Kidney epithelial cell (primary cell): ENCODE results near the gene INPP5J. TPM values are rescaled to one million over a fixed set of nuclear protein-coding genes. Genes with fewer than 3 reads are reported as not detected.

ENCODE experiments used
- DNase-seq: peaks from one replicate; pipeline ENCODE4 v3.0.0-alpha.2; 2010; ENCODE audit warnings: low read depth
- H3K27me3 ChIP-seq: 2 replicates; pipeline ENCODE4 v1.6.0; 2011; ENCODE audit warnings: low read length; ENCODE audit not compliant: control insufficient read depth, insufficient read depth
- H3K36me3 ChIP-seq: 2 replicates; pipeline ENCODE4 v1.5.1; 2011; ENCODE audit warnings: low read length; ENCODE audit not compliant: control insufficient read depth, insufficient read depth
- H3K4me3 ChIP-seq: 2 replicates; pipeline ENCODE4 v1.5.1; 2011; ENCODE audit warnings: low read depth, mild to moderate bottlenecking, control low read depth, low read length
- CTCF ChIP-seq: IDR thresholded peaks from 2 replicates; pipeline ENCODE4 v1.5.1; 2011; ENCODE audit warnings: mild to moderate bottlenecking, moderate library complexity, low read length, control low read depth, inconsistent platforms; ENCODE audit not compliant: insufficient read depth, poor library complexity, severe bottlenecking
- total RNA-seq: library from RNA; depleted of rRNA; stranded (reverse); fragments of >200 nt; gene quantifications from 2 replicates; pipeline ENCODE4 v1.2.3, GENCODE V29; 2015

INPP5J gene
- total RNA-seq, 1 donor from 2014 or later: 5.6 TPM

- Histone ChIP-seq H3K36me3 (no peaks in the 10 kb centered on the region), H3K4me3 (no peak overlapping the region), H3K27me3 (no peaks in the 10 kb centered on the region)
- no peak for DNase-seq
- TF ChIP-seq CTCF: no peak
Measured at GRCh38 chr22:31121403-31121802, 1.4 kb upstream of the INPP5J start.

- TF ChIP-seq CTCF: no peak
- Histone ChIP-seq H3K27me3 (no peaks in the 10 kb centered on the region), H3K4me3 (no peak overlapping the region), H3K36me3 (no peaks in the 10 kb centered on the region)
- no peak for DNase-seq
Measured at GRCh38 chr22:31122196-31122531, 602 bp upstream of the INPP5J start.

- H3K4me3 ChIP-seq: peak overlapping the region; percentile 53
- no peak for TF ChIP-seq CTCF
- no peak for DNase-seq
- H3K27me3 ChIP-seq: no peaks in the 10 kb centered on the region
- no peaks in the 10 kb centered on the region for H3K36me3 ChIP-seq
Measured at GRCh38 chr22:31123292-31123602, 481 bp downstream of the INPP5J start.

GRCh38 chr22:31124290-31124689 is 1.5 kb downstream of the INPP5J start:
- no peaks in the 10 kb centered on the region for H3K36me3 ChIP-seq
- no peak for DNase-seq
- no peak for TF ChIP-seq CTCF
- no peak overlapping the region for H3K4me3 ChIP-seq
- no peaks in the 10 kb centered on the region for H3K27me3 ChIP-seq

- Histone ChIP-seq H3K27me3 (no peaks in the 10 kb centered on the region), H3K36me3 (no peaks in the 10 kb centered on the region), H3K4me3 (no peak overlapping the region)
- DNase-seq: no peak
- no peak for TF ChIP-seq CTCF
Measured at GRCh38 chr22:31124811-31125465, 2.2 kb downstream of the INPP5J start.

- TF ChIP-seq CTCF: no peak
- DNase-seq: no peak
- H3K4me3 ChIP-seq: no peak overlapping the region
- H3K27me3 ChIP-seq: no peaks in the 10 kb centered on the region
- no peaks in the 10 kb centered on the region for H3K36me3 ChIP-seq
Measured at GRCh38 chr22:31125521-31126117, 2.9 kb downstream of the INPP5J start.
